Activated T-cell treated with anti-CD3 and anti-CD28 coated beads for 4 hours (primary cell): ENCODE measurements around the gene OBSL1.
A peak's percentile ranks its signal among the peaks of the same experiment; 100 is the strongest.

Source experiments
- DNase-seq: peaks from one replicate; pipeline ENCODE4 v3.0.0-alpha.2; 2020

Gene OBSL1

DNA sequence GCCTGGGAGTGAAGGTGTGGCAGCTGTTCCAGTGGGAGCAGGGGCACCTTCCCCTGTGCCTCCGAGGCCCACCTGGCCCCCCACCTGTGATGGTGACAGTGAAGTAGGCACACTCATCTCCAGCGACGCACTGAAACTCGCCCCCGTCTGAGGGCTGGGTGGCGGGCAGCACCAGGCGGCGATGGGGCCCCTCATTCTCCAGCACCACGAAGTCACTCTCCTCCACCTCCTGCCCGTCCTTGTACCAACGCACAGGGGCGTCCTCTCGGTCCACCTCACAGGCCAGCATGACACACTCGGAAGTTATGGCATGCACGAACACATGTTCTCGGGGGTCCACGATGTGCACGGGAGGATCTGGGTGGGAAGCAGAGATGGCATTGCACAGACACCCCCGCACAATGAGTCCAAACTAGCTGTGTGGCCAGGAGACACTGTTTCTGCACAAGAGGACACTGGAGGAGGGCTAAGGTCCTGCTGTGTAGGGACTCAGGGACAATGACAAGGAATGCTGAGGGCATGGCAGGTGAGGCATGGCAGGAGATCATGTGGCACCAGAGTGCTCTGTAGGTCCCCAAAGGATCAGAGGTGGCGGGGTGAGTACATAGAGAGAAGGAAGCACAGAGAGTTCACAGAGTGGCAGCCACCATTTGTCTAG, 7.9 kb downstream of the OBSL1 start:
- DNase-seq, result no peak

- no peak for DNase-seq
These were observed 9.0 kb downstream of the OBSL1 start for GRCh38 chr2:219562049-219563020.

- no peak for DNase-seq
These were observed 9.9 kb downstream of the OBSL1 start for GRCh38 chr2:219561179-219562048.

GRCh38 chr2:219560893-219561178, 10.5 kb downstream of the OBSL1 start:
- no peak for DNase-seq

DNA sequence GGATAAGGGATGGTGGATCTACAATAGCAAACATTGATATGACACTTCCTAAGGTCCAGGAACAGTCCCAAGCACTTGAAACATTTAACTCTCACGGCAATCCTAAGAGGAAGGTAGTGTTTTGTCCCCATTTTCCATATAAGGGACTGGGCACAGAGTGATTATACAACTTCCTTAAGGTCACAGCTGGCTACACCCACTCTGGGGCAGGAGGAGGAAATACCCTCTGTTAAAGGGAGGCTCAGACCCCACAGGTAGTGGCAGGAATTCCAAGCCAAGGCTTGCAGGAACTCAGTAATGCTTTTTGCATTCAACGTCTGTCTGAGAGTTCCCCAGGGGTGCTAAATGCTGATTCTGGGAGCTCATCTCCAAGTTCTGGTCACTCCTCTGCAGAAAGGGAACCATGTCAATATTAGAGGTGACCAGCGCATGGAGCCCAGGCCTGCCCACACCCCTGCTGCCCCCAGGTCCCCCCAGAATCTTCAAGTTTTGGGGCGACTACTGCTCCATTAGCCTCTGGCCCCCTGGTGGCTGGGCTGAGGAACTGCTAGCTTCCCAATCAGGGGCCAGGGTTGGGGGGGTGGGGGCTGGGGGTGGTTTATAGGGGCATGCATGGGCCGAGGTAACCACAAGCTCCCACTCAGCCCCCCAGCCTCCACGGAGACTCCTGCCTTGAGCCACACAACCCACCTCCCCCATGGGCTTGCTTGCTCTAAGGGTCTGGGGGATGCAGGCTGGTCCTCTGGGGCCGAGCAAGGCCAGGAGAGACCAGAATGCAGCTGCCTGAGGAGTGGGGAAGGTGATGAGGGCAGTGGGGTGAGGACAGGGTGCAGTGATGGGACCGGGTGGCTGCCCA, 11.1 kb downstream of the OBSL1 start:
- DNase-seq, result no peak

- DNase-seq, result no peak
These were observed 12.0 kb downstream of the OBSL1 start for GRCh38 chr2:219559156-219559915.

- DNase-seq, result no peak
These were observed 13.3 kb downstream of the OBSL1 start for GRCh38 chr2:219557791-219558785.

DNA sequence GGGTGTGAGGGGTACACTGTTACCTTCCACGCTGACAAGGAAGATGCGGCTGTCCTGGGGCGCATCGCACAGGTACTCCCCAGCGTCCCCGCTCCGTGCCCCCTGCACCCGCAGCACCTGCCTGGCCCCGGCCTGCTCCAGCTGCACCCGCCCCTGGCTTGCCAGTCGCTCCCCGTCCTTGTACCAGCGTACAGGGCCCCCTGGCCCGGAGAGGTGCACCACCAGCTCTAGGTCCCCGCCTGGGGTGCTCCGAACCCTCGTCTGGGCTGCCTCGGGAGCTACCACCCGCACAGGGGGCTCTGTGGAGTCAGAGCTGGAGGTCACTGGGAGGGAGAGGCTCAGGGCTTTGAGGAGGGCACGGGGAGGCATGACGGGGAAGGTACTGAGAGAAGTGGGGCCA, 14.0 kb downstream of the OBSL1 start:
- DNase-seq, result no peak

DNA sequence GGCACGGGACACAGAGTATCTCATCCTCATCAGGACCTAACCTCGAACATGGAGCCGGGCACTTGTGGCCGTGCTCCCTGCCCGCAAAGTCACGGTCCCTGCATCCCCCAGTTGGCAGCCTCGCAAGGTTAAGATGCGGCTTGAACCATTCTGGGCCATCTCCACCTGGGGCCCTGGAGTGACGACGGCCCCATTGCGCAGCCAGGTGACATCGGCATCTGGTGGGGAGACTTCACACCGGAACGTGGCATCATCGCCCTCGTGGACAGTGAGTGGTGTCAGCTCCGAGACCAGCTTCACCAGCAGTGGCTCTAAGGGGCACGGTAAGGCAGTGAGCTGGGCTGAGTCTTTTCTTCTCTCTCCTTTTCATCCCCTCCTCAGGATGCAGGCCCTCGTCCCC, 14.9 kb downstream of the OBSL1 start:
- DNase-seq, result no peak

GRCh38 chr2:219555956-219556355, 15.4 kb downstream of the OBSL1 start:
- no peak for DNase-seq

DNA sequence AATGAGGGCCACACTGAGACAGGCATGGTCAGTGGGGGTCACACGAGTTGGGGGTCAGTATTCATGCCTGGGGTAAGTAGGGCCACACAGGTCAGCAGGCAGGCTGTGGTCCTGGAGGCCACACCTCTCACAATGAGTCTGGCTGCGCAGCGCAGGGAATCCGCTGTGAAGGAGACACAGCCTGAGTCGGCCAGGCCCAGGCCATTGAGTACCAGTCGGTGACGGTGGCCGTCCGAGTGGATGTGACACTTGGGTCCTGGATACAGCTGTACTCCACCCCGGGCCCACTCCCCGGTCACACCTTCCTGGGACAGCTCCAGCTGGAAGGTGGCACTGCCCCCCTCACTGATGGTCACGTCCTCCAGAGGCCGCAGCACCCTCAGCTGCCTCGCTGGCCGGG, 17.0 kb downstream of the OBSL1 start:
- DNase-seq, result no peak

DNA sequence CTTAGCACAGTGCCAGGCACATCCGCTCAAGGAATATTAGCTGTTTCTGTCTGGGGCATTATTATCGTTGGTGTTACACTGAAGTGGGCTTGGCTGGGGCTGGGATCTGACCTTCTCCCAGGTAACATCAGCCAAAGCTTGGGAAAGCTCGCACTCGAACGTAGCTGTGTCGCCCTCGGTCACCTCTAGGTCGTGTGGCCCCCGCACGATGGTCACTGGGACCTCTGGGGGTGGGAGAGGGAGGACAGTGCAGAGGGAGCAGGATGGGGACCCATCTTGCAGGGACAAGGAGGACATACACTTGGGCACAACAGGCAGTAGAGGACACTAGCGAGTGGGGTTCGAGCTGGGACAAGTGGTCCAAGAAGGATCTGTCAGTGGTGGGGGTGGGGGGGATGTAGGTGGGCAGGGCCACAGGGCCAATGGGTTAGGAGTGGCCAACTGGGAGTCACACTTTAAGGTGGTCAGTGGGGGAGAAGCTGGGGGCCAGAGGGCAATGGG, 17.8 kb downstream of the OBSL1 start:
- no peak for DNase-seq

- no peak for DNase-seq
These were observed 18.2 kb downstream of the OBSL1 start for GRCh38 chr2:219553168-219553417.

- DNase-seq, result peak; percentile 73
These were observed 18.8 kb downstream of the OBSL1 start for GRCh38 chr2:219552382-219553167.

- no peak for DNase-seq
These were observed 19.6 kb downstream of the OBSL1 start for GRCh38 chr2:219551441-219552381.

- DNase-seq, result no peak
These were observed 21.7 kb downstream of the OBSL1 start for GRCh38 chr2:219549619-219550018.

DNA sequence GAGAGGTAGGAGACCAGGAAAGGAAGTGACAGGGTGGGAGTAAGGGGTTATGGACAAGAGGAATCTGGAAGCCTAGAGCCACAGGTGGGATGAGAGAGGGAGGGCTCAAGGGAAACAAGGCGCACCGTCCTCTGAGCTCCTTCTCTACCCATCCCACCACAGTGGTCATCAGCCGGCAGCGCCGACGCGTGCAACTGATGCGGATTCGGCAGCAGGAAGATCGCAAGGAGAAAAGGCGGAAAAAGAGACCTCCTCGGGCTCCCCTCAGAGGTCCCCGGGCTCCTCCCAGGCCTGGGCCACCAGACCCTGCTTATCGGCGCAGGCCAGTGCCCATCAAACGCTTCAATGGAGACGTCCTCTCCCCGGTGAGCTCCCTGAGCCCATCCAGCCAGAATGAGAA, 22.3 kb downstream of the OBSL1 start:
- DNase-seq, result no peak

- DNase-seq, result no peak
These were observed 23.7 kb downstream of the OBSL1 start for GRCh38 chr2:219547621-219548020.
